Stimulated activated CD8-positive, alpha-beta memory T cell treated with anti-CD3 and anti-CD28 coated beads, Interleukin-15, amount 100 ng/mL, for 4 hours (primary cell): ENCODE data around the gene SLC33A1.
"Not testable (repeated sequence)": the region's sequence is repeated elsewhere in the genome, so short reads cannot be mapped to it uniquely, and the experiment has no call there.

Experiments used
- DNase-seq, 2 donors: peaks; one replicate each; pipeline ENCODE4 v3.0.0-alpha.2; 2020; ENCODE audit warnings: low read depth in 2 of 2

SLC33A1 gene

GRCh38 chr3:155854141-155854940 lies at the start of gene SLC33A1:
Gene SLC33A1, minus strand, starts transcription at chr3:155854427. Its CDS starts 430 bp downstream, at chr3:155853997.
- peak; percentile 99 for DNase-seq

- DNase-seq: no peak
These were observed 41.2 kb upstream of the SLC33A1 start for GRCh38 chr3:155895379-155895900.

GRCh38 chr3:155891321-155891720 lies 37.1 kb upstream of the SLC33A1 start:
- DNase-seq: no peak

GRCh38 chr3:155890671-155891190 lies 36.5 kb upstream of the SLC33A1 start:
- no peak for DNase-seq

GRCh38 chr3:155889952-155890351 lies 35.7 kb upstream of the SLC33A1 start:
- no peak for DNase-seq

- DNase-seq: no peak
These were observed 35.0 kb upstream of the SLC33A1 start for GRCh38 chr3:155889212-155889611.

GRCh38 chr3:155886915-155887314 lies 32.7 kb upstream of the SLC33A1 start:
- DNase-seq: no peak

- not testable (repeated sequence) for DNase-seq
These were observed 32.1 kb upstream of the SLC33A1 start for GRCh38 chr3:155886348-155886747.

GRCh38 chr3:155885292-155885691 lies 31.1 kb upstream of the SLC33A1 start:
- DNase-seq: no peak

- DNase-seq: no peak
These were observed 30.1 kb upstream of the SLC33A1 start for GRCh38 chr3:155884292-155884691.

GRCh38 chr3:155880286-155880685 lies 26.1 kb upstream of the SLC33A1 start:
- no peak for DNase-seq

GRCh38 chr3:155876503-155876902 lies 22.3 kb upstream of the SLC33A1 start:
- DNase-seq: no peak

- no peak for DNase-seq
These were observed 21.8 kb upstream of the SLC33A1 start for GRCh38 chr3:155876037-155876436.

GRCh38 chr3:155872904-155873646 lies 18.8 kb upstream of the SLC33A1 start:
- DNase-seq: no peak

- DNase-seq: no peak
These were observed 17.5 kb upstream of the SLC33A1 start for GRCh38 chr3:155871746-155872158.

- DNase-seq: peak; percentile 6 to 22
These were observed 16.9 kb upstream of the SLC33A1 start for GRCh38 chr3:155870945-155871745.

GRCh38 chr3:155870133-155870944 lies 16.1 kb upstream of the SLC33A1 start, which contains the start of gene GMPS:
Gene GMPS, plus strand, starts transcription at chr3:155870650. Its CDS starts 221 bp downstream, at chr3:155870871.
- peak; percentile 88 to 97 for DNase-seq

- no peak for DNase-seq
These were observed 15.5 kb upstream of the SLC33A1 start for GRCh38 chr3:155869691-155870090.

GRCh38 chr3:155863072-155863784 lies 9.0 kb upstream of the SLC33A1 start:
- DNase-seq: no peak
